DMS53 (cell line): ENCODE data around the gene FAM168B.
"Not testable (repeated sequence)": the region's sequence is repeated elsewhere in the genome, so short reads cannot be mapped to it uniquely, and the experiment has no call there.

Source experiments
- DNase-seq: peaks from one replicate; lab custom pipeline; 2025; lab: John Stamatoyannopoulos, UW

Gene FAM168B

GRCh38 chr2:131094463-131095281 lies 1.4 kb upstream of the FAM168B start:
- peak; percentile 3 for DNase-seq

DNA sequence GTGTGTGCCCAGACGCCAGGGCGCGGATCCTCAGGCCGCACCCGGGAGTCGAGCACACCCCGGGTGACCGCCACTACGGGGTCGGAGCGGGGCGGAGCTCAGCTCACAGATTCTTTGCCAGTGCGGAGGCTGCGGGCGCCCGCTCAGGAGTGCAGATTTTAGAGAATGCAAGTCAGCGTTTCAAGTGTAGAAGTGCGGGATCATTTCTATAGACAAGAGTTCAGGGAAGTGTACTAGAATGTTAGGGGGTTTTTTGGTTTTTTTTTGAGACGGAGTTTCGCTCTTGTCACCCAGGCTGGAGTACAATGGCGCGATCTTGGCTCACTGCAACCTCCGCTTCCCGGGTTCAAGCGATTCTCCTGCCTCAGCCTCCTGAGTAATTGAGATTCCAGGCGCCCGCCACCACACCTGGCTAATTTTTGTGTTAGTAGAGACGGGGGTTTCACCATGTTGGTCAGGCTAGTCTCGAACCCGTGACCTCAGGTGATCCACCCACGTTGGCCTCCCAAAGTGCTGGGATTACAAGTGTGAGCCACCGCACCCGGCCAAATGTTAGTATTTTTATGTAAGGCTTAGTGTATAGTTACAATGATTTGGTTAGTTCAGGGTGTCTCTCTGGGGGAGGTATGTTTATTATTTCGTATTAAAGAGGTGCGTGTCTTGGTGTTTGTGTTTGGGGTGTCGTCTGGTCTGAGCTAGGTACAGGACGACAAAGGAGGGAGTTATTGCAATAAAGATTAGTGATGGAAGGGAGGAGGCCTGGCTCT lies 619 bp upstream of the FAM168B start:
- DNase-seq: peak; percentile 76

GRCh38 chr2:131092458-131093005 lies 728 bp downstream of the FAM168B start:
- peak; percentile 13 for DNase-seq

DNA sequence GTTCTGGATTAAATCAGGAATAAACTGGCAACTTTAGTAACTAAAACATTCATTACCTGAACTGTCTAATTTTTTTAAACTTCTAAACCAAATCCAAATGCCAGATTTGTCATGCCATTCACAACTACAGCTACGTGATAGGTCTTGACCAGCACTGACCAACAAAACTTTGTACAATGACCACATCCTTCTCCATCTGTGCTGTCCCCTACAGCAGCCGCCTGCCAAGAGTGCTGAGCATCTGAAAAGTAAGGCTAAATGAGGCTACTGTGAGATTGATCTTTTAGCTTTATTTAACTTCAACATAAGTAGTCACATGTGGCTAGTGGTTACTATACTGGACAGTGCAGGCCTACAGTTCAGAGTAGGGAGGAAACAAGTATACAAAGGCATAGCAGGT lies 7.6 kb downstream of the FAM168B start:
- DNase-seq: no peak

GRCh38 chr2:131081190-131081589 lies 12.1 kb downstream of the FAM168B start:
- DNase-seq: no peak

DNA sequence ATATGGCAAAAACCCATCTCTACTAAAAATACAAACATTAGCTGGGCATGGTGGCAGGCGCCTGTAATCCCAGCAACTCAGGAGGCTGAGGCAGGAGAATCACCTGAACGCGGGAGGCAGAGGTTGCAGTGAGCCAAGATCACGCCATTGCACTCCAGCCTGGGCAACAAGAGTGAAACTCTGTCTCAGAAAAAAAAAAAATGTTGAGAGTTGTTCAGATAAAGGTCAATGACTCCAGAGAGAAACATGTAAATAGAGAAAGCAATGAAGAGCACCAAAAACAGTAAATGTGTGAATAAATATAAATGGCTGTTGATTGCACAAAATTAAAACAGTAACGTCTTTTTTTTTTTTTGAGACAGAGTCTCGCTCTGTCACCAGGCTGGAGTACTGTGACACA lies 13.3 kb downstream of the FAM168B start:
- not testable (repeated sequence) for DNase-seq

DNA sequence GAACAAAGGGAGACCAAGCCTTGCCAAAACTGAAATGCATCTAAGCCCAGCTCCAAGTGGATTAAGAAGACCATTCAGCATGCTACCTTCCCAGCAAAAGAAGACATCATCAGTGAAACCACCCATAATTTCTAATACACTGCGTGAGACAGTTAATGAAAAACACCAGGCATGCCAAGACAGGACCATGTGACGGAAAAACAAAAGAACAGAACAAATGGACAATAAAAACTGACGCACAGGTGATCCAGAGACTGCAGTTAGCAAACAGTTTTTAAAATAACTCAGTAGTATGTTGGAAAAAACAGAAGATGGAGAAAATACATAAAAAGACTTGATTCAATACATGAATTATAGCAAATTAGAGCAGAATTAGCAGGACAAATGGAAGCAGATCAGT lies 15.3 kb downstream of the FAM168B start:
- no peak for DNase-seq

DNA sequence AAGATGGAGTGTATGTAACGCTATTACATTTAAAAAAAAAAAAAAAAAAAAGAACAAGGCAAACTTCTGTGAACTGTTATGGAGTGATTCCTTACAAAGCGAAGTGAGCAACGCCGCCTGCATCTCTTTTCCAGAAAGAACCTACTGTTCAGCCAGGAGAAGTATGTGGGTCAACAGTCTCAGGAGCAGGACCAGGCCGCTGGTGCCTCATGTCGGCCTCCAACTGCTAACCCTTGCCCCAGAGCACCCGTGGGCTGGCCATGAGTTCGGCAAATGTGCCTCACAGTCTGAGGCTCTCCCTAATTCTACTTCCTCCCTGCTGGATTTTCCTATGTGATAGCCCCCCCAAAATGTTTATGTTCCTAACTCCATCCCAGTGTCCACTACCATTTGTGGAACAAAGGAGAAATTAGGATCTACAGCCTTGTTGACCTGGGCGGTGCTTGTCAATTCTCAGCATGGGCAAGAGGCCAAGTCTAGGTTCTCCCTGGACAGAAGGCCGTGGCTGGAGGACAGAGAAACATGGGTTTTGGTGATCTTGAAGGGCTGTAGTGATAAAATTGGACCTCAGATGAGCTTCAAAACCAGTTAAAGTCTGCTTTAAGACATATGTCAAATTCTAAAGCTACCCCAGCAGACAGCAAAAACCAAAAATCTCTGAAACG lies 15.9 kb downstream of the FAM168B start:
- DNase-seq: no peak

DNA sequence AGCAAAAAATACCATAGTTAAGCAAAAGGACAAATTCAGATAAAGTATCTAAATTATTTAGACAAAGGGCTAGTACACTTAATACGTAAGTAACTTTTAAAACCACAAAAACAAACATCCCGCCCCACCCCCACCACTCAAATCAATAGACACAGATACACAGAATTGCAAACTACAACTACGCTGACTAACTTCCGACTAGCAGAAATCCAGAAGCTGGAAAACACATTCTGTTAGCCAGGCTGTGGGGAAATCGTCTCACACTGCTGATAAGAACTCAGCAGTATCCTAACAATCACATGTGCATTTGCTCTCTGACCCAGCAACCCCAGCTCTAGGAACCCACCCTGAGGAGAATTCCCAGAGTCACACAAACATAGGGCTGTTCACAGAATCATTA lies 16.6 kb downstream of the FAM168B start:
- no peak for DNase-seq

- DNase-seq: not testable (repeated sequence)
Observed at GRCh38 chr2:131075578-131075977, 17.7 kb downstream of the FAM168B start.

- not testable (repeated sequence) for DNase-seq
Observed at GRCh38 chr2:131068172-131068571, 25.1 kb downstream of the FAM168B start.

DNA sequence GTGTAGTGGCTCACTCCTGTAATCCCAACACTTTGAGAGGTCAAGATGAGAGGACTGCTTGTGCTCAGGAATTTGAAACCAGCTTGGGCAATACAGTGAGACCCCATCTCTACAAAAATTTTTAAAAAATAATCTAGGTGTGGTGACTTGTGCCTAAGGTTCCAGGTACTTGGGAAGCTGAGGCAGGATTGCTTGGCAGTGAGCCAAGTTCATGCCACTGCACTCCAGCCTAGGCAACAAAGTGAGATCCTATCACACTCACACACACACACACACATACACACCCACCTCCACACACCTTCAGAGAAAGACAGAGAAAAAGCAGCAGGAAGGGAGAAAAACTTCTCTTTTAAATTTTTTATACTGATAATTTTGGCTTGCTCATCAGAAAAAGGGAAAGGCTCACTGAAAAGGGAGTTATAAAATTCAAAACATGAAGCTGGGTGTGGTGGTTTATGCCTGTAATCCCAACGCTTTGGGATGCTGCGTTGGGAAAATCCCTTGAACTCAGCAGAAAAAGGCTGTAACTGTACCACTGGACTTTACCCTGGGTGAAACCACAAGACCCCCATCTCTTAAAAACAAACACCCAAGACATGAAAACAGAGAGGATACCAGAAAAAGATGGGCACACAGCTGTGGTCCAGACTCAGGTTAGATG lies 25.7 kb downstream of the FAM168B start:
- no peak for DNase-seq

- no peak for DNase-seq
Observed at GRCh38 chr2:131064589-131065512, 28.4 kb downstream of the FAM168B start.

- DNase-seq: no peak
Observed at GRCh38 chr2:131063501-131064283, 29.6 kb downstream of the FAM168B start.

DNA sequence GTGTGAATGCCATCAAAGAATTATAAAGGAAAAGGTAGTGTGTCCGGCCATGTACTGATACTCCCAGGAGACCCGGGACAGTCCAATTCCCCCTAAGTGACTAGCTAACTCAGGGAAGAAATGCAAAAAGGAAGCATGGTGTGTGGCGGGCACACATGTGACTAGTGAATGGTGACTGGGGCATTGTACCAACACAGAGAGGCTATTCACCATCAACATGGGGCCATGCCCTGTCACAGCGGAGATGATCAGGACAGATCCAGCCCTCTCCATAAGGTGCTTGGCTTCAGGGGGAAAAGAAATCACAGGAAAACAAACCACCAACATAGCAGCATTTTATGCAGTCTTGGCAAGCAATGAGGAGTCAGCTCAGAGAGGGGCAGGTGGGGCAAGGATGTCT lies 34.3 kb downstream of the FAM168B start:
- no peak for DNase-seq

GRCh38 chr2:131058214-131058843 lies 34.9 kb downstream of the FAM168B start:
- DNase-seq: no peak

DNA sequence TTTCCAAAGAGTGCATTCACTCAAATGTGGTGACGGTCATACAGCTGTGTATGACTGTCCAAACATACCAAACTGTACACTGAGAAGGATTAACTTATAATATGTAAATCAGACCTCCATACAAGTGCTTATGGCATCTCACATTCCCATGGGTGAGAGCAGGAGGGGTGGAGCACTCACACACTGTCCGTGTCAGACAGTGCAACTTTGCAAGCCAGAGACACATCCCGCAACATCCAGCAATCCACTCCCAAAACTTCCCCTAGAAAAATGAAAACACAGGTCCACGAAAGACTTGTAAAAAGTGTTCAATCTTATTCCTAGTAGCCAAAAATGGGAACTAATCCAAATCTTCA lies 36.4 kb downstream of the FAM168B start:
- DNase-seq: no peak

DNA sequence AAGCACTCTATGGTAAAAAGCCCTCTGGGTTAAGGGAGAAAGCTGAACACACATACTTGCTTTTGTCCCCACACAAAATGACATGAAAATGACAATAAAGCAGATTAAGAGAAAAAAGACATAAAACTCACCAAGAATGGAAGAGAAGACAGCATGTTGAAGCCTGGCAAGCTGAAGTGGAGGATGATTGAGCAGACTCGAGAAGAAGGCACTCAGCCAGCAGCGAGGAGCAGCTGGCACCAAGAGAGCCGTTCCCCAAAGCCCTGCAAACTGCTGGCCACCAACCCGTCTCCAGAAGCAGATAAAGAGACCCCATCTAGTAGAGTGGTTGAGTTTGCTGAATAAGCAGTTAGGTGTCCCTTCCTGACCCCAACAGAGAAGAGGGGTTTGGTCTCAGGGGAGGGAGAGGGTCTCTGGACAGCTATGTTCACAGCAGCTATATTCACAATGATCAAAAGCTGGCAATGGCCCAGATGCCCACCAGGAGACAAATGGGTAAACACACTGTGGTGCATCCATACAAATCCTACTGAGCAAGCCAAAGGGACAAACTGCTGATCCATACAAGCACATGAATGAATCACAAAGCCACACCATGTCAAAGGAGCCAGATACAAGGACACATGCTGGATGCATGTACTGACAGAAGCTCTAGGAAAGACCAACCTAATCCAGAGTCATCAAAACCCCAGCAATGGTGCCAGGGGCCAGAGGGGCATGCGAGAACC lies 36.9 kb downstream of the FAM168B start:
- no peak for DNase-seq
